ENCODE measurements around the gene PFKFB3.
"Not testable (repeated sequence)": the region's sequence is repeated elsewhere in the genome, so short reads cannot be mapped to it uniquely, and the experiment has no call there.

Gene PFKFB3

DNA sequence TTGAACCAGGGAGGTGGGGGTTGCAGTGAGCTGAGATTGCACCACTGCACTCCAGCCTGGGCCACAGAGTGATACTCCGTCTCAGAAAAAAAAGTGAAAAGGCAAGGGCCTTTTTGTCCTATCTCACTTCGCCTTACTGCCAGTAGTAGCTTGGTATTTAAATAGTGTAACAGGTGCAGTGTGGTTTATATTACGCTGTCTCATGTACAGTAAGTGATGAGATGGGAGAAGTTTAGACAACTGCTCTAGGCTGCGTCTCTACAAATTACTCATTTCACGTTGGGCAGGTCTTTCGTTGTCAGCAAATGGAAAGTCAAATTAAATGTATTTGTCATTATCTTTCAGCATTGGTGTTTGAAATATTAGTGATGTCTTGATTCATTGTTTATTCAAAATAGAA is 15.5 kb upstream of the PFKFB3 start:
- Mint-ChIP-seq H3K4me3 (no peak overlapping the region), H3K27ac (no peak overlapping the region), H3K4me1 (peaks cover 23 to 25% of the 10 kb centered on the region in 2 donors), H3K36me3 (peaks cover 5 to 16% of the 10 kb centered on the region in 2 donors), H3K9me3 (no peaks in the 10 kb centered on the region), H3K27me3 (no peaks in the 10 kb centered on the region)
- ATAC-seq (replicated peaks) (no peak), DNase-seq (no peak)

DNA sequence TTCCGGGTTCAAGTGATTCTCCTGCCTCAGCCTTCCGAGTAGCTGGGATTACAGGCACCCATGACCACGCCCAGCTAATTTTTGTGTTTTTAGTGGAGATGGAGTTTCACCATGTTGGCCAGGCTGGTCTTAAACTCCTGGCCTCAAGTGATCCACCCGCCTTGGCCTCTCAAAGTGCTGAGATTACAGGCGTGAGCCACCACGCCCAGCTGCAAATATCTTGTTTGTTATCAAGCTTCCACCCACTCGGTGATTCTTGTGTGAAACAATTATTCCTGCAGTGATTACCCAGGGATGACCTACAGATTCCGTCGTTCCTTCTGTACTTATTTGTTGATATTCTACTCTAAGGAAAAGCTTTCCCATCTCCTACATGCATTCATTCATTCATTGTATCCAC is 12.7 kb upstream of the PFKFB3 start:
- H3K9me3 Mint-ChIP-seq; H3K27me3 Mint-ChIP-seq; H3K27ac Mint-ChIP-seq; ATAC-seq (replicated peaks); DNase-seq; H3K4me3 Mint-ChIP-seq: not testable (repeated sequence)
- peaks cover 18 to 19% of the 10 kb centered on the region in 2 donors for H3K4me1 Mint-ChIP-seq
- H3K36me3 Mint-ChIP-seq, result peaks cover 6 to 15% of the 10 kb centered on the region in 2 donors

DNA sequence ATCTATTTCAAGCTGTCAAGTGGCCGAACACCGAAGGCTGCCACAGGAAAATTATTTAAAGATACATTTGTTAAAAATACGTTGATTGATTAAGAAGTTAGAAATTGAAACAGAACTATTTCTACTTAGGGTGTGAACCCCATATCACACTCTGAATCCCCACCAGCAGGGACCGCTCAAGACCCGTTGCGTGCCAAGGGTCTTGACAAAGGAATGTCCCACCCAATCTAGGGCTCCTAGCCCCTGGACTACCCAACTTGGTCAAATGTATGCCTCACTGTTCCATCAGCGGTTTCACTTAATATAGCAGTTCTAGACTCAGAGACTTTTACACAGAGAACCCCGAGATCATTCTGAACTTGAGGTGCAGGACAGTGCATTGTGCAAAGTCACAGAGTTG is 11.6 kb upstream of the PFKFB3 start:
- DNase-seq, result no peak
- Mint-ChIP-seq H3K36me3 (peaks cover 6 to 13% of the 10 kb centered on the region in 2 donors), H3K4me3 (no peak overlapping the region), H3K27ac (no peak overlapping the region), H3K4me1 (peaks cover 21 to 24% of the 10 kb centered on the region in 2 donors), H3K9me3 (no peaks in the 10 kb centered on the region), H3K27me3 (no peaks in the 10 kb centered on the region)
- ATAC-seq (replicated peaks), result no peak

DNA sequence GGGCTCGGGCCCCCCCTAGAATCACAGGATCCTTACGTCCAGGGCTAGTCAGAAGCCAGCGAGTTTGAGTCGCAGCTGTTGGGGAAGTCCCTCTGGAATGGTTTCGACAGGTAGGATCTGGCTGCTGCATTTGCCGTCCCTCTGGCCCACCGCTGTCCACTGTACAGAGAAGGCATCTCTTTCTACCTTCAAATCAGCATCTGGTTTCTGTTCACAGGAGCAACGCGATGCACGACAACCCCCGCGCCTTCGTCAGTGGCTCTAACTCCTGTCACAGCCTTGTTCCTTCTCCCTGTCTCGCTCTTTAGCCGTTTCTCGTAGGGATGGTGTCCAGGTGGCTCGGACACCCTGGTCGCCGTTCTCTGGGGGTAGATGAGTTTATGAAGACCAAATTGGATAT is 11.2 kb upstream of the PFKFB3 start:
- Mint-ChIP-seq H3K36me3 (peaks cover 6 to 13% of the 10 kb centered on the region in 2 donors), H3K4me3 (no peak overlapping the region), H3K9me3 (no peaks in the 10 kb centered on the region), H3K27me3 (no peaks in the 10 kb centered on the region), H3K4me1 (peaks cover 19 to 24% of the 10 kb centered on the region in 2 donors), H3K27ac (no peak overlapping the region)
- no peak for DNase-seq
- ATAC-seq (replicated peaks), result no peak

GRCh38 chr10:6193342-6193741 is 9.4 kb upstream of the PFKFB3 start:
- H3K27me3 Mint-ChIP-seq; H3K9me3 Mint-ChIP-seq; ATAC-seq (replicated peaks); H3K27ac Mint-ChIP-seq; DNase-seq: not testable (repeated sequence)
- Mint-ChIP-seq H3K4me1 (peaks cover 16 to 24% of the 10 kb centered on the region in 2 donors), H3K4me3 (peak overlapping the region in 1 of 2 donors; percentile 22), H3K36me3 (peaks cover 6 to 13% of the 10 kb centered on the region in 2 donors)

DNA sequence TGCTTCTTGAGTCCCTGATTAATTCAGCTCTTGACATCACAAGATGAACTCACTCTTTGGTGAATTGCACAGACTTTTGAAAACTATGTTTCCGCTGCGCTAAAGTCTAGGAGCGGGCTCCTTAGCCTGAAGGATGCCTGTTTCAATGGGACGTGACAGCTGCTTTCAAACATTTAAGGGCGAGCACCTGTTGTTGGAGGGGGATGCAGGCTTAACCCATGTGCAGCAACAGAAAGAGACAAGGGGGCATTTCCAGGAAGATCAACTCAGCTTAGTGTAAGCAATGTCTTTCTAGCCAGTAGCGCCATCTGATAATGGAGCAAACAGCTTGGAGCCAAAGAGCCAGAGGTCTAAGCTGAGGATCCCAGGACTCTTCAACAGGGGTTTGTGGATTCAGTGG is 8.4 kb upstream of the PFKFB3 start:
- Mint-ChIP-seq H3K36me3 (peaks cover 6 to 16% of the 10 kb centered on the region in 2 donors), H3K9me3 (no peaks in the 10 kb centered on the region), H3K4me3 (no peak overlapping the region), H3K4me1 (peaks cover 16 to 24% of the 10 kb centered on the region in 2 donors), H3K27ac (no peak overlapping the region), H3K27me3 (no peaks in the 10 kb centered on the region)
- ATAC-seq (replicated peaks) (no peak), DNase-seq (no peak)

GRCh38 chr10:6195376-6195775 is 7.4 kb upstream of the PFKFB3 start:
- Mint-ChIP-seq H3K4me1 (peaks cover 16 to 31% of the 10 kb centered on the region in 2 donors), H3K9me3 (no peaks in the 10 kb centered on the region), H3K27me3 (no peaks in the 10 kb centered on the region), H3K4me3 (no peak overlapping the region), H3K36me3 (peaks cover 6 to 12% of the 10 kb centered on the region in 2 donors), H3K27ac (peak overlapping the region; percentile 59)
- ATAC-seq (replicated peaks) (no peak), DNase-seq (no peak)

GRCh38 chr10:6195846-6196245 is 6.9 kb upstream of the PFKFB3 start:
- no peak for DNase-seq
- Mint-ChIP-seq H3K36me3 (peaks cover 6 to 12% of the 10 kb centered on the region in 2 donors), H3K27ac (no peak overlapping the region), H3K4me1 (peaks cover 19 to 35% of the 10 kb centered on the region in 2 donors), H3K4me3 (no peak overlapping the region), H3K27me3 (no peaks in the 10 kb centered on the region), H3K9me3 (no peaks in the 10 kb centered on the region)
- ATAC-seq (replicated peaks), result no peak

- ATAC-seq (replicated peaks); H3K4me3 Mint-ChIP-seq; H3K27me3 Mint-ChIP-seq; DNase-seq; H3K9me3 Mint-ChIP-seq; H3K27ac Mint-ChIP-seq: not testable (repeated sequence)
- Mint-ChIP-seq H3K4me1 (peaks cover 20 to 40% of the 10 kb centered on the region in 2 donors), H3K36me3 (peaks cover 6 to 12% of the 10 kb centered on the region in 2 donors)
Observed at GRCh38 chr10:6196524-6196923, 6.2 kb upstream of the PFKFB3 start.

GRCh38 chr10:6197321-6197720 is 5.4 kb upstream of the PFKFB3 start:
- DNase-seq (no peak), ATAC-seq (replicated peaks) (no peak)
- H3K36me3 Mint-ChIP-seq, result peaks cover 1 to 4% of the 10 kb centered on the region in 2 donors
- H3K27me3 Mint-ChIP-seq, result no peaks in the 10 kb centered on the region
- no peak overlapping the region for H3K27ac Mint-ChIP-seq
- H3K4me1 Mint-ChIP-seq, result peaks cover 18 to 40% of the 10 kb centered on the region in 2 donors
- no peaks in the 10 kb centered on the region for H3K9me3 Mint-ChIP-seq
- no peak overlapping the region for H3K4me3 Mint-ChIP-seq

- Mint-ChIP-seq H3K27me3 (no peaks in the 10 kb centered on the region), H3K9me3 (no peaks in the 10 kb centered on the region), H3K27ac (no peak overlapping the region), H3K36me3 (peaks cover 0 to 3% of the 10 kb centered on the region in 2 donors), H3K4me3 (no peak overlapping the region), H3K4me1 (peaks cover 16 to 35% of the 10 kb centered on the region in 2 donors)
- DNase-seq, result no peak
- no peak for ATAC-seq (replicated peaks)
Observed at GRCh38 chr10:6198171-6198570, 4.6 kb upstream of the PFKFB3 start.

DNA sequence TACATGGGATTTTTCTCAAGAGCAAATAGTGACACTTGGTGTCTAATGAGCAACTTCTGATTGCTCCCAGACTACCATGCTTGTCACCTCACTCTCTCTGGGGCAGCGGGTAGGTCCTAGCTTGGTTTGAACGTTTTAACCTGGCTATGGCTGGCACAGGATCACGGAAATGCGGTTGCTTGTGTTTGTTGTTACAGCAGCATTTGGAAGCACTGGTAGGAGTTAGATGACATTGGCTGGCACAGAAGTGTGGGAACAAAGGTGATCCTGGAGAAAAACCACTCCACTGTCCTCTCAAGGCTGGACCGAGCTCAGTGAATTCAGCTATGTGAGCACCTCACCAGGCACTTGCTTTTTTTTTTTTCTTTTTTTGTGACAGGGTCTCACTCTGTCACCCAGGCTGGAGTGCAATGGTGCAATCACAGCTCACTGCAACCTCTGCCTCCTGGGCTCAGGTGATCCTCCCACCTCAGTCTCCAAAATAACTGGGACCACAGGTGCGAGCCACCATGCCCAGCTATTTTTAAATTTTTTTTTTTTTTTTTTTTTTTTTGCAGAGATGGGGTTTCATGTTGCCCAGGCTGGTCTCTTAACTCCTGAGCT is 3.5 kb upstream of the PFKFB3 start:
- Mint-ChIP-seq H3K36me3 (peaks cover 0 to 7% of the 10 kb centered on the region in 2 donors), H3K9me3 (no peaks in the 10 kb centered on the region), H3K4me1 (peaks cover 19 to 42% of the 10 kb centered on the region in 2 donors), H3K27me3 (no peaks in the 10 kb centered on the region), H3K4me3 (no peak overlapping the region), H3K27ac (no peak overlapping the region)
- no peak for DNase-seq
- no peak for ATAC-seq (replicated peaks)

DNA sequence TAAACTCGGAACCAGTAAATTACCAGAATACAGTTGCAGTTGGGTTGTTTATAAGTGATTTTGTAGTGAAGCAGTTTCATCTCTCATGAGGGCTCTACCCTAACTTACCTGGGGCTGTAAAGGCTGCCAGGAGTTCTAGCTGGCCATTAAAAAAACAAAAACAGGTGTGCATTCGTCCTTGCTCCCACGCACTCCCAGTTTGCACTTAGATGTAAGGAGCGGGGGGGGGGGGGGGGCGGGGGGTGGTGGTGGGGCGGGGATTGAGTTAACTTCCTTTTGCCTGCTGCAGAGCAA is 2.3 kb upstream of the PFKFB3 start:
- DNase-seq (no peak), ATAC-seq (replicated peaks) (no peak)
- H3K4me1 Mint-ChIP-seq, result peaks cover 24 to 51% of the 10 kb centered on the region in 2 donors
- H3K4me3 Mint-ChIP-seq, result peak overlapping the region; percentile 36 to 84
- no peaks in the 10 kb centered on the region for H3K27me3 Mint-ChIP-seq
- no peaks in the 10 kb centered on the region for H3K9me3 Mint-ChIP-seq
- peaks cover 0 to 12% of the 10 kb centered on the region in 2 donors for H3K36me3 Mint-ChIP-seq
- H3K27ac Mint-ChIP-seq, result no peak overlapping the region

DNA sequence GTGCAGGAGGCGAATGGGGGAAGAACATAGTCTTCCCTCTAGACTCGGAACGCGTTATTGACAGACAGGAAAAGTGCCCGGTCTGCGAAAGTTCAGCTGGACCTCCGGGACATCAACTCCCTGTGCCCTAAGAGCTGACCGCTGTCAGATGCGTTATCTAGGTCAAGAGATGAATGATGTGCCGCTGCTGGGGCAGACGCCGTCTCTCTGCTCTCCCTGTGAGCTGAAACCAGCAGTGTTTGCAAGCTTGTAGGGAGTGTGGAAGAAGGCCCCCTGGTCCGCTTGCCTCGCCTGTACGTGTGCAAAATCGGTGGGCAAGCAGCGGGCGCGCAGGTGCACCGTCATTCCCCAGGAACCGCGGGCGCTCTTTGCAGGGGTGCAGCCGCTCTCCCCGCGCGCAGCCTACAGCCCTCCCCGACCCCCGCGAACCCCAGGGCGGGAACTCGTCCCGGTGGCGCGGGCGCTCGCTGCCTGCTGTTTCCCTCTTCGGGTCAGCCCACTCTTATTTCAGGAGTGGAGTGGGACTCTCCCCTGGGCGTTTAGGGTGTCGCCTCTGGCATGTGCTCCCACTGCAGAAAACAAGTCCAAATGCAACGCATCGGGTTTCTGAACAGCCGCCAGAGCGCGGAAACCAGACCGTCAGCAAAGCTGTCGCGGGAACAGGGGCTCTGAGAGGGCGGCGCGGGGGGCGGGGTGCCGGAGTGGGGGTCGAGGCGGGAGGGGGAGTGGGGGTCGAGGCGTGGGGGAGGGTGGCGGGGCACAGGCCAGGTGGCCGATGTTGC is 1.8 kb upstream of the PFKFB3 start:
- no peaks in the 10 kb centered on the region for H3K27me3 Mint-ChIP-seq
- no peak for DNase-seq
- H3K4me1 Mint-ChIP-seq, result peaks cover 19 to 45% of the 10 kb centered on the region in 2 donors
- no peaks in the 10 kb centered on the region for H3K9me3 Mint-ChIP-seq
- ATAC-seq (replicated peaks), result no peak
- H3K4me3 Mint-ChIP-seq, result peak overlapping the region; percentile 79 to 84
- H3K36me3 Mint-ChIP-seq, result peaks cover 0 to 12% of the 10 kb centered on the region in 2 donors
- no peak overlapping the region for H3K27ac Mint-ChIP-seq

- ATAC-seq (replicated peaks), result peak; percentile 44 to 54
- Mint-ChIP-seq H3K4me1 (peaks cover 19 to 44% of the 10 kb centered on the region in 2 donors), H3K4me3 (peak overlapping the region; percentile 92 to 93), H3K9me3 (no peaks in the 10 kb centered on the region), H3K27me3 (no peaks in the 10 kb centered on the region), H3K36me3 (peaks cover 0 to 12% of the 10 kb centered on the region in 2 donors), H3K27ac (peak overlapping the region; percentile 86)
- peak; percentile 46 for DNase-seq
Observed at GRCh38 chr10:6201516-6201975, 1.2 kb upstream of the PFKFB3 start.

All from stimulated activated naive B cell treated with anti-CD40 and anti-IgM and Interleukin-4, amounts not matched to agents 10 μg/mL and 1 μg/mL and 100 μg/mL, for 72 hours (primary cell).